HG03521 (cell line): ENCODE data around the gene CHRNB2.

Experiments used
- ATAC-seq: cut with Tn5 transposase; IDR thresholded peaks from one replicate; pipeline ENCODE4 v1.9.1; 2021; ENCODE audit warnings: mild to moderate bottlenecking, moderate library complexity; ENCODE audit not compliant: unreplicated experiment

The CHRNB2 gene

DNA sequence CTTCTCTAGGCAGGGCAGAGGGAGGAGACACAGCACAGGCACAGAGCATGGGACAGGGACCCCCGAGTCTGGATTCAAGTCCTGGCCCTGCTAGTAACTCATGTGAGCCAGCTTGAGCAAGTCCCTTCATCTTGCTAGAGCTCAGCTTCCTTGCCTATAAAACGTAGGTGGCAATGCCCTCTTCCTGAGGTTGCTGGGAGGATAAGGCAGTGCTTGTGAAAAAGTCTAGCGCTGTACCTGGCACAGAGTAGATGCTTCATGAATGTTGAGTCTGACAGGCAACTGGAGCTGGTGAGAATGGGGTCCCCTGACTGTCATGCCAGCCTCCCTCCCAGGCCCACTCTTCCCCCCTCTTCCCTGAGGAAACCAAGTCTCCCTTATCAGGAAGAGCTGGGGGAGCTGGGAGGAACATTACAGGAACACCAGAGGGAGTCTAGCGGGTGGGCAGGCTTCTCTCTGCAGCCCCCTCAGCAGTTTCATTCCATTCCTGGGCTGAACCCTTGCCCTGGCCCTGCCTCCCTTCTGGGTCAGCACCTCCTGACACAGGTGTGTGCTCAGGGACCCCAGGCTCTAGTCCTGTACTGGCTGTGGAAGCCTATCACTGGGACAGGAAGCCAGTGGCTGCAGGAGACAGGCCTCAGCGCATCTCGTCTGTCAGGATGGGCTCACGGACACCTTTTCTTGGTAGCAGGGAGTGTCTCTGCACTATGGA is 9.9 kb downstream of the CHRNB2 start:
- no peak for ATAC-seq

DNA sequence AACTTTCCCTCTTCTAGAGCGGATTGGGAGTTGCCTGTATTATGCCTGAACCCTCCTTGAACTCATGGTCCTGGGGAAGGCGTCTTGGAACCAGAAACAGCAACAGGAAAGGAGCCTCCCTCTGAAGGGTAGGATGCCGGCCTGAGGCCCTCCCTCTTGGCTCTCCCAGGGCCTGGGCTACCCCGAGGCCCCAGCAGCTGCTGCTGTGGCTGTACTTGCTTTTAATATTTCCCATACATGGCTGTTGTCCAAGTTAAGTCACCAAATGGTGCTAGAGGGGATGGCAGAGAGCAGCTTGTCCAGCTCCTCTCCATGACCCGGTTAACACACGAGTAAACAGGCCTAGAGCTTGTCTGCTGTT is 10.5 kb downstream of the CHRNB2 start:
- no peak for ATAC-seq

DNA sequence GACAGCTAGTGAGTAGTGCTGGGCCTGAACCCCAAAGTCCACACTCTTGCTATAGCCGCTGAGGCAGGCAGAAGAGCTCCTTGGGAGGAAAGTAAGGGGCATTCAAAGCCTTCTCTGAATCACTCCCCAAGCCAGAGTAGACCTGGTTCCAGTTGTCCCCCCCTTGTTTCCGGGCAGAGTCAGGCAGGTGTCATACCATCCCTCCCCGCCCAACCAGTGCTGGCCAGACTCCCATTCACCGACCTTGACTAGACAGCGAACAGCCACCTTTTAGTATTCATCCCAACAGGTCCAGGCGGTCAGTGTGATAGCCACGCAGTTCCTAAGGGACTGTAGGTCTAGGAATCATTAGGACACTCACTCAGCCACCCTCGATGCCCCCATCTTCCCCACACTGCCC is 11.8 kb downstream of the CHRNB2 start:
- ATAC-seq, result no peak

DNA sequence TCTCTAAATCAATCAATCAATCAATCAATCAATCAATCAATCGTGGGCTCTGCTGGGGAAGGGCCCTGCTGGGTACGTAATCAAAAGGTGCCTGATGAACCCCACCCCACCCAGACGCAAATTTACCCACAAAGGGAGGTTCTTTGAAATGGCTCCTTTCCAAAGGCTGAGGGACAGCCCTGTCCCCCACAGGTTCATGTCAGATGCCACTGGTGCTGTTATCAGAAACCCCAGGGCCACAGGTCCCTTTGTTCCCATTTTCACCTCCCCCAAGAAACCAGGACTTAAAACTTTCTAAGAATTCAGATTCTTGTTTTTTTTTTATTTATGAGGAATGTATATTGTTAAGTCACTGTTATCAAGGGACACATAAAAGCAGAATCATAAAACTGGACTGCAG is 14.2 kb downstream of the CHRNB2 start:
- ATAC-seq, result no peak

DNA sequence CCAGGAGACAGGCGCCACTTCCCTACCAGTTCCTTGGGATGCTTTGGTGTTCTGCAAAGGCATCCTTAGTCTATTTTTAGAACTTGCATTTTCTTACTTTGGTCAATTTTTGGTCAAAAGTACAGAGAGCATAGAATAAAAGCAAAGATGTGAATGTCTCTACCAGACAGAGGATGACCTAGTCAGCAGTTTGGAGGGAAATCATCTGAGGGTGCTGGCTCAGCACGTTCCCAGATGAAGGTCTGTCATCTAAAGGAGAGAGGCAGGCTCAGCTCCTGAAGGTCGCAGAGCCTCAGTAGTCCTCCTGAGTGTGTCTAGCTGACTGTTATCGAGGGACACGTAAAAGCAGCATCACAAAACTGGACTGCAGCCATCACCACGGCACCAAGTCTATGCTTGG is 15.3 kb downstream of the CHRNB2 start:
- no peak for ATAC-seq

DNA sequence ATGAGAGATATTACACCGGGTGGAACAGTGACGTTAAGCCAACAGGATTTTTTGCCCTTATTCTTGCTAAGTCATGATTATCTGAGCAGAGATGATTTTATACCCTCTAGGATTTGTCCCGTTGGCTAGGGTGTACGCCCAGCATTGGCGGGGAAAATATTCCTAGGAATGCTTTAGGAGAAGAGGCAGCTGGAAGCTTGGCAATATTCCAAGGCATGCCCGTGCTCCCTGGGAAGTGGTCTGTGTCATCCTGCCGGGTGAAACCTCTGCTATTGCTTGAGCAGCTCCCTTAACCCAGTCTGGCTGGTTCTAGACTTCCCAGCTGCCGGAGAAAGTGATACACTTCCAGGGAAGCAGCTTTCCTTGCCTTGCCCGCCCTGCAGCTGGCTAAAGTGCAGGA is 16.2 kb downstream of the CHRNB2 start:
- ATAC-seq, result no peak

DNA sequence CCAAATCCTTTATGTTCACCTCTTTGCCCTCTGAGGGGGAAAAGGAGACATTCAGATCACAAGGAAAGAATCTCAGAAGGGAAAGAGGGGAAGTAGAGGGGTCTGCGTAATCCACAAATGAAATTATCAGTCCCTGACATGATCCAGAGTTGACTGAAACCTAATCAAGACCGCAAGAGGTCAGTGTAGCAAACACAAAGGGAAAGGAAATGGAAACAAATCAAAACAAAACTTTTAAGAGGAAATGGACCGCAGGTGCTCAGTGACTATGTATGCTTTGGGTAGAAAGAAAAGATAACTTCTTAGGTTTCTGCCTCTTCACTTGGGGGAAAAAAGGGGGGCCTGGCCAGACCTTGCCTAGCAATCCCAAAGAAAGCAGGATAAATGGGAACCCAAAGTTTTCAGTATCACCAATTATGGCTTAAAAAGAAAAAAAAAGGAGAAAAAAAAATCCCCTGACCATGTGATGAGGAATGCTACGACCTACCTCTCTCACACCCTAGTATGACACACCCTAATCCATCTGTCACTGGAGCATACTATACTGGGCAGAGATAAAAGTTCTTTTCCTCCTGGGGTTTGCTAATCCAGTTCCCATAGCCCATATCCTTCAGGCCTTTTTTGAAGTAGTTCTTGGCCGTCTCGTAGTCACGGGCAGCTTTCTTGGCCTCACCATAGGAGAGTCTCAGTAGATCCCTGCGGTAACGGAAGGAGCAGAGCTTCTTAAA is 16.9 kb downstream of the CHRNB2 start:
- ATAC-seq, result no peak

DNA sequence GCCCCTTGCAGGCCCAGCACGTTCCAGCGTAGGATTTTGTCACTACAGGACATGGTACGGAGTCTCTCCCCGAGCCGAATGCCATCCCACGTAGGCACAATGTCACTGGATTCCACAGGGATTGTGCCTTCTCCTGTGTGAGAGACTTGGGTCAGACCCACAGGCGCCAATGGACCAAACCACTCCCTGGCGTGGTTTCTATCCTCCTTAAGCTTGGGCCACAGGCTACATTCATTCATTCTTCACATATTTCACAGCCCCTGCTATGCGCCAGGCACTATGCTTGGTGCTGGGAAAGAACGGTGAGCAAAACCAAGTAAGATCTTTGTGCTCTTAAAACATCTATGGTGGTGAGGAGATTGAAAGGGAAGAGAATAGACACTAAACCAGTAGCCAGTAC is 18.7 kb downstream of the CHRNB2 start:
- no peak for ATAC-seq

DNA sequence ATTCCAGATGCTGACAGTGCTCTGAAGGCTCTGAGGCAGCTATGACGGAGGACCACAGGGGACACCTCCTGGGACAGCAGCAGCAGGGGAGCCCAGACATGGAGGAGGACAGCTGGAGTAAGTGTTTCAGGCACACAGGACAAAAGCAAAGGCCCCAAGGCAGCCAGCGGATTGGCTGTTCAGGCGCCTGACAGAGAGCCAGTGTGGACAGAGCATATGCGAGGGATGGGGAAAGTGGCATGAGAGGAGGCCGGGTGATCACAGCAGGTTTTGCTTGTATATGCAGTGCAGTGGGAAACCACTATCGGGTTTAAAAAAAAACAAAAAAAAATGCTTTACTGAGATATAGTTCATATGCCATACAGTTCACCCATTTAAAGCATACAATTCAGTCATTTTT is 19.1 kb downstream of the CHRNB2 start:
- ATAC-seq, result no peak

DNA sequence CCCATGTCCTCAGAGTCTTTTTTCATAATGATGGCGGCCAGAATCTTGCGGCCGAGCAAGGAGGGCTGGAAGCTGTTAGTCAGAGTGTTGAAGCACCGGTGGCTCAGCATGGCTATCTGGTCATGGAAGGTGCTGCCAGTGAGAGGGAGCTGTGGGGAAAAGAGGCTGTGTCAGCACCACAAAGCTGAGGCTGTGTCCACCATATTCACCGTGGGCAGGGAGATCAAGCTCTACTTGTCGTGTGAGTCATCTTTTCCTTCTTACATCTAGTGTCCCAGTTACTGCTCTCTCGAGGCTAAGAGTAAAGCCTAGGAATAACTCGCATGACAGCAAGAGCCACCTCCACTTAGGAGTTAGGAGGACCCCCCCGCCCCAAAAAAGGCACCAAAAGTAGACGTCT is 22.2 kb downstream of the CHRNB2 start:
- no peak for ATAC-seq

DNA sequence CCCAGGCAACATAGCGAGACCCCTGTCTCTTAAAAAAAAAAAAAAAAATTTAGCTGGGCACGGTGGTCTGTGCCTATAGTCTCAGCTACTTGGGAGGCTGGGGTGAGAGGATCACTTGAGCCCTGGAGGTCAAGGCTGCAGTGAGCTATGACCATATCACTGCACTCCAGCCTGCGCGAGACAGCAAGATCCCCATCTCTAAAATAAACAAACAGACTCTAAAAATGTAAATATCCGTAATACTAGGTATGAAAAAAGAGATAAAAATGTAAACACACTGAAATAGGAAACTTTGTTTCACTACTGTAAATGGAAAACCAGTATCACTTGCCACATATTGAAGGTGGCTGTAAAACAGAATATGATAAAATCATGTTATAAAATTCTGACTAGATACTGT is 23.2 kb downstream of the CHRNB2 start:
- no peak for ATAC-seq

DNA sequence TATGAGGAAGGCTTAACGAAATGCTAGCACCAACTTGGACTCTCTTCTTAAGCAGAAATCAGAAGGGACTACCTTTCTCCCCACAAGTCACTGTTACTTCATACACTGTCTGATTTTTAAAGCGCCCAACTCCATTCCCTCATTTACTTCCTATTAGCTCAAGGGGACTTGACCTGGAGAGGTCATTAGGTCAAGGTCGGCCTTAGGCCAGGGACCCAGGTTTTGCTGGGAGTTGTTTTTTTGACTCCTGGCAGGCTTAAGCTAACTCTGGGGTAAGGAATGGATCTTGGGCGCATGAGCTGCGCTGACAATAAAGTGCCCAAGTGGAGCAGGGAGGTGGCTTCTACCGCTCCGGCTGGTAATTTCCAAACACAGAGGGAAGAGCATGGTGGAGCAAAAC is 23.6 kb downstream of the CHRNB2 start:
- ATAC-seq, result no peak

DNA sequence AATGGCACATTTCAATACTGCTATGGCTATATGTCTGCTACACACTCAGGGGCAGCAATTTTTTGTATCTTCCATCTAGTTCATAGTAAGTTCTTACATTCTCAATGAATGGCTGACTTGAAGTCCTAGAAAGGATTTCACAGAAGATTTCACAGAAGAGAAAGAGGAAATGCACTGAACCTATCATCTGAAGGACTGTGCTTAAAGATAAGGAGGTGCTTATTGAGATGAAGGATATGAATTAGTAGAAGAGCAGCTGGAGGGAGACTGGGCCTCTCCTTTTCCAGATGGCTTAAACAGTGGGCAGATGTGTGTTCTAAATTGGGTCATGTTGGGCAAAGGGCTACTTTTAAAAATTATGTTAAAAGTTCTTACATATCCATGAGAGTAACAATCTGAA is 25.8 kb downstream of the CHRNB2 start:
- no peak for ATAC-seq

DNA sequence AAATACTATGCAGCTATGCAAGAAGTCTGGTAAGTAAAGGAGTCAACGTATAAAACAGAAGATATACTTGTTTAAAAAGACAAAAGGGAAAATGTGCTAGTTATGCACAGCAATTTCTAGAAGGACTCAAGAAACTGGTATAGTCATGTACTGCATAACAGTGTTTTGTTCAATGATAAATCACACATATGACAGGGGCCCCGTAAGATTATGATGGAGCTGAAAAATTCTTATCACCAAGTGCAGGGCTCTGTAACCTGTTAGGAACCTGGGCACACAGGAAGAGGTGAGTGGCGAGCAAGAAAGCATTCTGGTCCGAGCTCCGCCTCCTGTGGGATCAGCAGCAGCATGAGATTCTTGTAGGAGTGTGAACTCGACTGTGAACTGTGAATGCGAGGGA is 27.2 kb downstream of the CHRNB2 start:
- no peak for ATAC-seq

DNA sequence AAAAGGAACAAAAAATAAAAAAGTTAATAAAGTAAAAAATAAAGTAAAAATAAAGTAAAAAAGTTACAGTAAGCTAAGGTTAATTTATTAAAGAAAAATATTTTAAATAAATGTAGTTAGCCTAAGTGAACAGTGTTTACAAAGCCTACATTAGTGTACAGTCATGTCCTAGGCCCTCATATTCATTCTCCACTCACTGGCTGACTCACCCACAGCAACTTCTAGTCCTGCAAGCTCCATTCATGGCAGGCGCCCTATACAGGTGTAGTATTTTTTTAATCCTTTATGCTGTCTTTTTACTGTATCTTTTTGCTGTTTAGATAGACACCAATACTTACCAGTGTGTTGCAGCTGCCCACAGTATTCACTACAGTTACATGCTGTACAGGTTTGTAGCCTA is 28.0 kb downstream of the CHRNB2 start:
- ATAC-seq, result no peak

DNA sequence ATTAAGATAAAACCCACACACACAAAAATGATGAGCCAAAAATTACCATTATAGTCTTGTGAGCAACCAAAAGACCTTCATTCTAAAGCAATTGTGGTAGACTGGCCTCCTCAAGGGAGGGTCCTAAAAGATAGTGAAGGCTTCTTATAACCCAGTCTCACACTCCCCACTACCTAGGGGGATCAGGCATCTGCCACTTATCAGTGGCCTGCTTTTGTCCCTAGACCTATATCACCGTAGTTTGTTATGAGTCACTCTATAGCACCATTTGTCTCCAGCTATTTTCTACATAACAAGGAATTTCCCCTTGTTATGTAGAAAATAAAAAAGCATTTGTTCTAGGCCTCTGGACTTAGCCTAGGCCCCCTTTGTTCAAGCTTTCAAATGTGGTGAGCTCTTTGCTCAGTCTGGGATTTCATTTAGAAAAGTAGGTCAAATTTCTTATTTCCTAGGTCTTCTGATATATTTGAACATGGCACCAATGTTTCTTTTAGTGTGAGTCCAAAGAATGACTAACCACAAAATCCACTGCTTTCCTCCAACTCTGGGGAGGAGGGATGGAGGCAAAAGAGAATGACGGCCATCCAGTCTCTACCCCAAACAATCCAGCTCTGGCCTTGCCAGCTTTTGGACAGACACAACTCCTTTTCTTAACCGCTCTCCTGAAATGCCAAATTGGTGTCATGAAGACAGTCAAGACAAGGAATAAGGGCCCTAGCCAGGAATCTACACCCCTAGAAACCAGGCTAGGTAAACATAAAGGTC is 31.5 kb downstream of the CHRNB2 start:
- ATAC-seq, result no peak

DNA sequence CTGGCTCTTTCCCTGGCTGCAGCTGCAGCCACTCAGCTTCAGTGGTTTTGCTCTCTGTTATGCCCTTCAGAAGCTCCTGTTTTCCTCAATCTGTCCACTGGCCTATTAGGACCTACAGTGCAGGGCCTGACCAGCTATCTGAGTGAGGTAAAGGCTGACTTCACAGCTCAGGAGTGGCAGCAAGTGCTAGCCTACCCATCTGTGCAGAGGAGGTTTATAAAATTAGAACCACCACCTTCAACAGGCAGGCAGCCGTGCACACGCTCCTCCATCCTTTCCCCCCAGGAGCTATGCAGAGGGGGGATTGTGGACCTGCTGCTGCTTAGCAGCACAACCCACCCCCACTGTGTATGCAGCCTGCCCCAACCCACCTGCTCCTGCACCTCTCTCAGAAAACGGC is 32.1 kb downstream of the CHRNB2 start:
- ATAC-seq, result no peak

DNA sequence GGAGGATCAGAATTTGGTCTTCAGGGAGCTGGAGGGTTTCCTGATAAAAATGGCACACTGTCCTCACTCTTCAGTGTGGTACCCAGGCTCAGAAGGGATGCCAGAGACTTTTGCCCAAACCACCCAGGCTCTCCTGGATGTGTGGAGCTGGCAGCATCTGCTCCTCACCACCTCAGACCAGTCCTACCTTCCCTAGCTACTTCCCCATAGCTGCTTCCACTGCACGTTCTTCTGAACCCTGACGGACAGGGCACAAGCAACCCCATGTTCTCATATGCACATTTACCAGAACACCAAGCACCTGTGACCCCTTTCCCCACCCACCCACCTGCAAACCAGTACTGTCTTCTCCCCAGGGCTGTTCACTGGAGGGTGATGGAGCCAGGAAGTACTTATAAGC is 35.7 kb downstream of the CHRNB2 start:
- no peak for ATAC-seq

DNA sequence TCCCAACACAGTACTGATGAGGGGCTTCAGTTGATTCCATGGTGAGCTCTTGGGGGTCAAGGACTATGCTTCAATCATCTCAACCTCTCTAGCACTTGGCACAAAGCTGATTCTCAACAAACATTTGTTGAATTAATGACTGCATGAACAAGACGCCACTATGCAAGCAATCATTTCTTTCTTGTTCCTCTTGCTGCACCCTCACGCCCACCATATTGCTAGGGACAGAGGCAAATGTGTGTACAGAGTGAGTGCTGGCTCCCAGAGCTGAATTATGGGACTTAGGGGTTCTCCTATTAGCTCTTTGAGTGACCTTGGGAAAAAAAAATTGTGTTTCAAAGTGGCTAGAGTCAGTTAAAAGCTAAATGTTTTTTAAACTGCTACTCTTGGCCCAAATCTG is 38.0 kb downstream of the CHRNB2 start:
- ATAC-seq, result no peak

DNA sequence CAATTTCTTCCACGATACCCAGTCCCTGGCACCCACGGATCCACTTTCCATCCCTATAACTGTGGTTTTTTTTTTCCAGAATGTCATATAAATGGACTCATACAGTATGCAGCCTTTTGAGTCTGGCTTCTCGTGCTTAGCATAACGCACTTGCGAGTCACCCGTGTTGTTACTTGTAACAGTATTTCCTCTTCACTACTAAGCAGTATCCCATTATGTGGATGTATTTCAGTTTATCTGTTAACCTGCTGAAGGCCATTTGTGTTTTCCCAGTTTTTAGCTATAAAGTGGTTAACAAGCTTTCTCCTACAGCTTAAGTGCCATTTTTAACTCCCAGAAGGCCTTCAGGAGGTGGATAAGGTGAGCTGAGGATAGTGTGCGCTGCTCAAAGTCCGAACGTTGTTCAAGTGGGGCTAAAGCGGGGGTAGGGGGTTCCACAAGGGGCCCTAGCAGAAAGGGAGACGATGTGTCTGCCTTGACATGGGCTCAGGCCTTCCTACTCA is 39.6 kb downstream of the CHRNB2 start:
- ATAC-seq, result no peak

DNA sequence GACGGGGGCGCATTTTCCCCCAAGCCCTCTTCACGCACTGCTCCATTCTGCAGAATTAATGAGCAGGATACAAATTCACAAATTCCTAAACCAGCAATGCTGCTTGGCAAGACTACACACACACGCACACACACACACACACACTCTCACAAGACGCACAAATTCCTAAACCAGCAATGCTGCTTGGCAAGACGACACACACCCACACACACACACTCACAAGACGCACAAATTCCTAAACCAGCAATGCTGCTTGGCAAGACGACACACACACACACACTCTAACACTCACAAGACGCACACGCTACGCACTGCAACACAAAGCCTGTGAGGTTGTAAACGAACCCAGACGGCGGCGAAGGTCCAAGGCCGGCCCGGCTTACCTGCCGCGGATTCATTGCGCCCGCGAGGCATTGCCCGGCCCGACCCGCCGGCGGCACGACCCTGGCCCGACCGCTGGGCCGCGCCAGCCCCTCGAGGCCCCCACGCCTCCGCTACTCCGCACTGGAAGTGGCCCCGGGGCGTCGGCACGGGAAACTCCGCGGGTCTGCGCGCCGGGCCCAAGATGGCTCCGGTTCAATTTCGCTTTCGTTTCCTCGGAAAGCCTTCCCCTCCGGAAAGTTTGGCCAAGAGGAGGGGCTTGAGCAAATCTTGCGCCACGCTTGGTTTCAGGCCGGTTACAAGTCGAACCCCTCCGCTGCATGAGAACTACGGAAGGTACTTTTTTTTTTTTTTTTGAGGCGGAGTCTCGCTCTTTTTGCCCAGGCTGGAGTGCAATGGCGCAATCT is 40.2 kb downstream of the CHRNB2 start, which contains the start of gene ADAR:
TSS of gene ADAR (minus strand) at position 578 of the 788 bp plus-strand sequence. CDS start at position 398, 180 bp downstream.
- ATAC-seq, result peak; percentile 72
